ENCODE data around the gene AARS1.

GRCh38 chr16:70331091-70331490 is 41.8 kb upstream of the AARS1 start:
- TF ChIP-seq CTCF (conservative IDR thresholded peaks at IDR 0.05) (no peak), EZH2 (IDR thresholded peaks at IDR 0.05; ENCODE audit: low read depth) (no peak)
